Posterior cingulate gyrus (tissue), 11 donors: ENCODE data around the gene MEFV.
"Not testable (repeated sequence)": the region's sequence is repeated elsewhere in the genome, so short reads cannot be mapped to it uniquely, and the experiment has no call there.

Experiments used
- DNase-seq, 10 donors: peaks; one replicate each; pipeline versions ENCODE4 v3.0.0 to v3.0.0-alpha.2; 2020 to 2021; ENCODE audit warnings: mixed read lengths in 3 of 10
- intact Hi-C: fragments of 100-400 bp; cut with DNase I; formaldehyde crosslinking; loops from one replicate; pipeline ENCODE4 v1.15.1; 2023

MEFV gene

DNA sequence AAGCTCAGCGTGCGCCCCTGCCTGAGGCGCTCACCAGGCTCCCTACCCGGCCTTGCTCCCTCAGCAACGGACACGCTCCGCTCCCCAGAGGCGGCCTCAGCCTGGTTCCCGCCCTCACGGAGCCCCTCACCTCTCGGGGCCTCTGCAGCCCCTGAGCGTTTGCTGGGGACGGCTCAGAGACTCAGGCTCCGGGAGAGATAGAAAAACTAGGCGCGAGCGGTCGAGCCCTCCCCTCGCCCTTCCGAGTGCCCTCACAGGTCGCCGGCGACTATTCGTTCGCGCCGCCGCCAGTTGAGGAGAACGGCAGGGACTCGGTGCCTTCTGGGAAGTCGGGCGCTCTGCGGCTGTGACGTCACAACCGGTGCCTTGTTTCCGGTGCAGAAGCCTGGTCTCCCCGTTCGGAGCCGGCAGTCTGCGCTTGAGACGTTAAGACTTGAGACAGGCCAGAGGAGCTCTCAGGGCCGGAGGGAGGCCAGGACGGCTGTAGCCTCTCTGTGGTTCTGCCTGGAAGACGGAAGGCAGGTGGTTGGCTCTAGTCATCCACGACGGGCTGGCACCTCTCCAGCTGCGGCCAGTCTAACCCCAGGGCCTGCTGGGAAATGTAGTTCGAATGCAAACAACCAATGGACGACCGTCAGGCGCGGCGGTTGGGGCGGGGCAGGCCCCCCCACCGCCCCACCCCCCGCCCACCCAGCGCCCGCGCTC is 21.4 kb downstream of the MEFV start, which contains the start of gene ZNF200:
Gene ZNF200 (minus strand): TSS at position 302 of the 705 bp plus-strand sequence. CDS start 1,403 bp downstream, outside the sequence.
- intact Hi-C loops = loop anchor here (1.0 kb wide), 1 partner anchor 47 kb away; no protein-coding TSS in a partner anchor

GRCh38 chr16:3234543-3234856 is 21.9 kb downstream of the MEFV start:
- no peak for DNase-seq

More for the DNA sequence above, 21.4 kb downstream of the MEFV start, which contains the start of gene ZNF200:
- peak; percentile 93 to 99 (median 96) for DNase-seq

GRCh38 chr16:3223913-3224515 is 32.4 kb downstream of the MEFV start:
- intact Hi-C loops = no loop called here
- no peak for DNase-seq

More at GRCh38 chr16:3234543-3234856, 21.9 kb downstream of the MEFV start:
- intact Hi-C loops = no loop called here

GRCh38 chr16:3220839-3221238 is 35.6 kb downstream of the MEFV start:
- DNase-seq = no peak
- intact Hi-C loops = no loop called here

DNA sequence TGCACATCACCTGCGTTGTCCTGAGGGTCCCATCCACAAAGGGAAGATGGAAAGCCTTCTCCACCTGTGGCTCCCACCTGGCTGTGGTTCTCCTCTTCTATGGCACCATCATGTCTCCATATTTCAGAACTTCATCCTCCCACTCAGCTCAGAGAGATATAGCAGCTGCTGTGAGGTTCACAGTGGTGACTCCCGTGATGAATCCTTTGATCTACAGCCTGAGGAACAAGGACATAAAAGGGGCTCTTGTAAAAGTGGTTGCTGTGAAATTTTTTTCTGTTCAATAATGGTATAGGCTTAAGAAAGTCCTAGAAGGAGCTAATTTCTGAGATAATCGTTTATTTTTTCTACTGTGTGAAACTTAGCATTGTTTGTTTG is 40.2 kb downstream of the MEFV start:
- intact Hi-C loops = no loop called here
- DNase-seq = no peak

GRCh38 chr16:3215601-3216262 is 40.7 kb downstream of the MEFV start:
- intact Hi-C loops = no loop called here
- no peak for DNase-seq

GRCh38 chr16:3214904-3215600 is 41.4 kb downstream of the MEFV start:
- intact Hi-C loops = no loop called here
- DNase-seq = no peak

DNA sequence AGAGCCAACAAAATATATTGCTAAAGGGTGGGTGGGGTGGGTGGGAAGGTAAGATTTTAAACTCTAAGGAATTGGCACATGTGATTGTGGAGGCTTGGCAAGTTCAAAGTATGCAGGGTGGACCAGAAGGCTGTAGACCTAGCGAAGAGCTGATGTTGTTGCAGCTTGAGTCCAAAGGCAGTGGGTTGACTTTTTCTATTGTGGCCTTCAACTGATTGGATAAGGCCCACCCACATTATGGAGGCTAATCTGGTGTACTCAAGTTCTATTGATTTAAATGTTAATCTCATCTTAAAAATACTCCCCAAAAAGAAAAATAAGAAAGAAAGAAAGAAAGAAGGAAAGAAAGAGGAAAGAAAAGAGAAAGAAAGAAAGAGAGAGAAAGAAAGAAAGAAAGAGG is 43.9 kb downstream of the MEFV start:
- no peak for DNase-seq
- intact Hi-C loops = no loop called here

- intact Hi-C loops = no loop called here
- DNase-seq = no peak
These were observed 44.4 kb downstream of the MEFV start for GRCh38 chr16:3212006-3212405.

GRCh38 chr16:3207086-3207953 is 49.1 kb downstream of the MEFV start:
- intact Hi-C loops = no loop called here
- DNase-seq = no peak

DNA sequence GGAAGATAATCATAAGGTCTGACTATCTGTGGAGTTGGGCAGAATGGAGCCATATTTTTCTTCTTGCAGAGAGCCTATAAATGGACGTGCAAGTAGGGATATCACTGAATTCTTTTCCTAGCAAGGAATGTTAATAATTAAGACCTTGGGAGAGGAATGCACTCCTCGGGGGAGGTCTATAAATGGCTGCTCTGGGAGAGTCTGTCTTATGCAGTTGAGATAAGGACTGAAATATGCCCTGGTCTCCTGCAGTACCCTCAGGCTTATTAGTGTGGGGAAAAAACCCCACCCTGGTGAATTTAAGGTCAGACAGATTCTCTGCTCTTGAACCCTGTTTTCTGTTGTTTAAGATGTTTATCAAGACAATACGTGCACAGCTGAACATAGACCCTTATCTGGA is 50.5 kb downstream of the MEFV start:
- intact Hi-C loops, DNase-seq: not testable (repeated sequence)

- peak in 1 of 10 donors; percentile 24 for DNase-seq
- intact Hi-C loops = no loop called here
These were observed 53.4 kb downstream of the MEFV start for GRCh38 chr16:3202903-3203539.

- intact Hi-C loops = no loop called here
- DNase-seq = peak in 1 of 10 donors; percentile 26
These were observed 57.9 kb downstream of the MEFV start for GRCh38 chr16:3198334-3199072.

DNA sequence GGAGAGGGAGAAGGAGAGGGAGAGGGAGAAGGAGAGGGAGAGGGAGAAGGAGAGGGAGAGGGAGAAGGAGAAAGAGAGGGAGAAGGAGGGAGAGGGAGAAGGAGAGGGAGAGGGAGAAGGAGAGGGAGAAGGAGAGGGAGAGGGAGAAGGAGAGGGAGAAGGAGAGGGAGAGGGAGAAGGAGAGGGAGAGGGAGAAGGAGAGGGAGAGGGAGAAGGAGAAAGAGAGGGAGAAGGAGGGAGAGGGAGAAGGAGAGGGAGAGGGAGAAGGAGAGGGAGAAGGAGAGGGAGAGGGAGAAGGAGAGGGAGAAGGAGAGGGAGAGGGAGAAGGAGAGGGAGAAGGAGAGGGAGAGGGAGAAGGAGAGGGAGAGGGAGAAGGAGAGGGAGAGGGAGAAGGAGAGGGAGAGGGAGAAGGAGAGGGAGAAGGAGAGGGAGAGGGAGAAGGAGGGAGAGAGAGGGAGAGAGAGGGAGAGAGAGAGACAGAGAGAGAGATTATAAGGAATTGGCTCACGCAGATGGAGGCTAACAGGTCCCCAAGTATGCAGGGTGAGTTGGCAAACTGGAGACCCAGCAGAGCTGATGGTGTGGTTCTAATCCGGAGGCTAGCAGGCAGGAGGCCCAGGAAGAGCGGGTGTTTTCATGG is 58.6 kb downstream of the MEFV start:
- intact Hi-C loops = not testable (repeated sequence)
- DNase-seq = peak in 1 of 10 donors; percentile 40

GRCh38 chr16:3195975-3196374 is 60.5 kb downstream of the MEFV start:
- intact Hi-C loops = no loop called here
- peak in 1 of 10 donors; percentile 56 for DNase-seq

GRCh38 chr16:3194792-3195191 is 61.6 kb downstream of the MEFV start:
- DNase-seq = peak in 2 of 10 donors; percentile 41 to 79
- intact Hi-C loops = no loop called here

GRCh38 chr16:3193221-3194212 is 62.9 kb downstream of the MEFV start:
- DNase-seq = peak in 2 of 10 donors; percentile 68
- intact Hi-C loops = no loop called here
